Breast epithelium (tissue), 3 donors: Measurements from ENCODE around the gene MDM4.

Source experiments
- CTCF ChIP-seq, 3 donors: fragments of 450-650 bp; IDR thresholded peaks; one replicate each; pipeline ENCODE4 v1.5.1; 2016 to 2017; ENCODE audit warnings: antibody characterized with exemption in 3 of 3, mild to moderate bottlenecking in 3 of 3, moderate library complexity in 3 of 3
- POLR2A ChIP-seq: fragments of 450-650 bp; IDR thresholded peaks from one replicate; pipeline ENCODE4 v1.6.1; 2016; ENCODE audit warnings: antibody characterized with exemption, mild to moderate bottlenecking, moderate library complexity

GRCh38 chr1:204578867-204579664 lies 62.9 kb downstream of the MDM4 start:
- TF ChIP-seq CTCF (IDR thresholded peaks at IDR 0.05) (no peak), POLR2A (no peak)
